Endodermal cell (in vitro differentiated cells): ENCODE data around the gene CTNNA1. TPM values are rescaled to one million over a fixed set of nuclear protein-coding genes. Genes with fewer than 3 reads are reported as not detected.

ENCODE experiments used
- DNase-seq: peaks from one replicate; pipeline ENCODE4 v3.0.0-alpha.2; 2017
- H3K27ac ChIP-seq: 2 replicates; pipeline ENCODE4 v1.5.1; 2013; ENCODE audit warnings: mild to moderate bottlenecking, low read depth, low read length, moderate library complexity
- H3K27me3 ChIP-seq: 2 replicates; pipeline ENCODE4 v1.6.1; 2013; ENCODE audit warnings: mild to moderate bottlenecking, low read length, moderate library complexity; ENCODE audit not compliant: insufficient read depth, control insufficient read depth, poor library complexity, severe bottlenecking
- H3K36me3 ChIP-seq: 2 replicates; pipeline ENCODE4 v1.7.0; 2013; ENCODE audit warnings: mild to moderate bottlenecking, low read length, moderate library complexity; ENCODE audit not compliant: control insufficient read depth, insufficient read depth
- H3K4me1 ChIP-seq: one replicate; pipeline ENCODE4 v1.7.0; 2013; ENCODE audit warnings: low read length; ENCODE audit not compliant: control insufficient read depth, insufficient read depth
- H3K4me3 ChIP-seq: 2 replicates; pipeline ENCODE4 v1.5.1; 2013; ENCODE audit warnings: mild to moderate bottlenecking, low read length, moderate library complexity
- H3K9ac ChIP-seq: 2 replicates; pipeline ENCODE4 v1.6.1; 2013; ENCODE audit warnings: mild to moderate bottlenecking, low read length, moderate library complexity; ENCODE audit not compliant: poor library complexity, severe bottlenecking; ENCODE audit errors: extremely low read depth
- H3K9me3 ChIP-seq: 2 replicates; pipeline ENCODE4 v1.6.1; 2013; ENCODE audit warnings: mild to moderate bottlenecking, low read length, moderate library complexity; ENCODE audit not compliant: control insufficient read depth
- H3K27ac Mint-ChIP-seq: 2 replicates; pipeline ENCODE4 v1.8.0; 2020; ENCODE audit warnings: mixed read lengths
- H3K27me3 Mint-ChIP-seq: 2 replicates; pipeline ENCODE4 v1.8.0; 2021; ENCODE audit warnings: mild to moderate bottlenecking, mixed read lengths; ENCODE audit not compliant: insufficient read depth
- H3K36me3 Mint-ChIP-seq: 2 replicates; pipeline ENCODE4 v1.8.0; 2020; ENCODE audit warnings: low read depth, mixed read lengths
- H3K4me1 Mint-ChIP-seq: 2 replicates; pipeline ENCODE4 v1.8.0; 2020; ENCODE audit warnings: mixed read lengths
- H3K4me3 Mint-ChIP-seq: 2 replicates; pipeline ENCODE4 v1.8.0; 2020; ENCODE audit warnings: mild to moderate bottlenecking, moderate library complexity, mixed read lengths
- H3K9me3 Mint-ChIP-seq: 2 replicates; pipeline ENCODE4 v1.8.0; 2020; ENCODE audit warnings: mild to moderate bottlenecking, mixed read lengths
- WGBS, 2 experiments: methylation state at CpG; one replicate each; pipeline versions ENCODE4 v1.1.5 to v1.1.7; 2013; ENCODE audit warnings: missing lambda C conversion rate in 2 of 2, mixed read lengths in 1 of 2; ENCODE audit not compliant: insufficient coverage in 1 of 2, insufficient read length in 1 of 2; 5-methylcytosine and 5-hydroxymethylcytosine counted together
- total RNA-seq, 2 donors: library from RNA; stranded (reverse); fragmentation: NEBNext Ultra II Directional in 1 of 2; extraction: Animal tissue kit (Norgen Biotek cat#: 25700) in 1 of 2; gene quantifications; 2 replicates in 1 of 2; 3 replicates in 1 of 2; pipeline ENCODE4 v1.2.1, GENCODE V29; 2021
- TF ChIP-seq, protein P1 (sequence below): fragments of 200-600 bp; sonication (generic); conservative IDR thresholded peaks from 2 replicates; pipeline ENCODE4 v1.5.0; 2021; ENCODE audit warnings: antibody characterized with exemption, mild to moderate bottlenecking

Gene CTNNA1
- total RNA-seq, 2 donors from 2014 or later = 298 to 305 TPM

DNA sequence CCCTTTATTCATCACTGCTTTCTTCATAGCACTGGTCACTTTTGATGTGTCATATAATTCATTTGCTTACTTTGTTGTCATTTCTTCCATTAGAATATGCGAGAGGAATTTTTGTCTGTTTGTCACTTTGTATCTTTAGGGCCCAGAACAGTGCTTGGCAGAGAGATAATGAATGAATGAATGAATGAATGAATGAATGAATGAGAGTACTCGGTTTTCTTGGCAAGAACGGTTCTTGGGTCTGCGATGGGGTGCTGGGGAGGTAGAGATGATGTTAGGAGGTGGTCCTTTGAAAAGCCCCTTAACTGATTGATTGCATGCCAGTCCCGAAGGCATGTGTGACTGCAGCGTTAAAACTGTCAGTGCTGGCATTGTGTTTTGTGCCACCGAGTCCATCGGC lies 174.3 kb downstream of the CTNNA1 start:
- Mint-ChIP-seq H3K27me3 (no peaks in the 10 kb centered on the region), H3K27ac (no peak overlapping the region), H3K9me3 (no peaks in the 10 kb centered on the region), H3K4me1 (no peaks in the 10 kb centered on the region), H3K36me3 (peaks cover 70% of the 10 kb centered on the region), H3K4me3 (no peak overlapping the region)
- Histone ChIP-seq H3K4me3 (no peak overlapping the region), H3K9ac (no peak overlapping the region), H3K4me1 (no peaks in the 10 kb centered on the region), H3K9me3 (no peaks in the 10 kb centered on the region), H3K27me3 (no peaks in the 10 kb centered on the region), H3K27ac (peak overlapping the region; percentile 12), H3K36me3 (peaks cover 95% of the 10 kb centered on the region)
- TF ChIP-seq, protein P1, sequence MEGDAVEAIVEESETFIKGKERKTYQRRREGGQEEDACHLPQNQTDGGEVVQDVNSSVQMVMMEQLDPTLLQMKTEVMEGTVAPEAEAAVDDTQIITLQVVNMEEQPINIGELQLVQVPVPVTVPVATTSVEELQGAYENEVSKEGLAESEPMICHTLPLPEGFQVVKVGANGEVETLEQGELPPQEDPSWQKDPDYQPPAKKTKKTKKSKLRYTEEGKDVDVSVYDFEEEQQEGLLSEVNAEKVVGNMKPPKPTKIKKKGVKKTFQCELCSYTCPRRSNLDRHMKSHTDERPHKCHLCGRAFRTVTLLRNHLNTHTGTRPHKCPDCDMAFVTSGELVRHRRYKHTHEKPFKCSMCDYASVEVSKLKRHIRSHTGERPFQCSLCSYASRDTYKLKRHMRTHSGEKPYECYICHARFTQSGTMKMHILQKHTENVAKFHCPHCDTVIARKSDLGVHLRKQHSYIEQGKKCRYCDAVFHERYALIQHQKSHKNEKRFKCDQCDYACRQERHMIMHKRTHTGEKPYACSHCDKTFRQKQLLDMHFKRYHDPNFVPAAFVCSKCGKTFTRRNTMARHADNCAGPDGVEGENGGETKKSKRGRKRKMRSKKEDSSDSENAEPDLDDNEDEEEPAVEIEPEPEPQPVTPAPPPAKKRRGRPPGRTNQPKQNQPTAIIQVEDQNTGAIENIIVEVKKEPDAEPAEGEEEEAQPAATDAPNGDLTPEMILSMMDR = no peak
- 94 to 97% methylated on average over 7 to 8 of the region's 8 CpGs for WGBS, 2 experiments
- DNase-seq = peak; percentile 24

DNA sequence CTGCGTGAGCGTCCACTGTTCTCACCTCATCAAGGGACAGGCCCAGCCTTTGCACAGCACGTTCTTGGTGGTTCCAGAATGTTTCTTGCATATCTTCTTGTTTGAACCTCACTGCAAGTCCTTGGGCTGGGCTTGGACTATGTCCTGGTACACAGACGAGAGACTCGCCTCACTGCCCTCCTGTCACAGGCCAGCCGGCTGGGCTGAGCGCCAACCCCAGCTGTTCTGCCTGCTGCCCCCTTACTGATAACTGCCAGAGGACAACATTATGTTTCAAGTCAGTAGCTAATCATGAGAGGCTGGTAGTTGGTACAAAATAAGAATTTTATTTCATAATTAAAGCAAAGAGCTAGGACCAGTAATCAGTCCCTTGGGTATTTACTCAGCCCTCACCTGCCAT lies 174.8 kb downstream of the CTNNA1 start:
- no peaks in the 10 kb centered on the region for H3K4me1 ChIP-seq
- Mint-ChIP-seq H3K4me3 (no peak overlapping the region), H3K9me3 (no peaks in the 10 kb centered on the region), H3K36me3 (peaks cover 75% of the 10 kb centered on the region), H3K27me3 (no peaks in the 10 kb centered on the region), H3K4me1 (no peaks in the 10 kb centered on the region), H3K27ac (no peak overlapping the region)
- no peaks in the 10 kb centered on the region for H3K9me3 ChIP-seq
- H3K36me3 ChIP-seq = peaks cover 95% of the 10 kb centered on the region
- H3K4me3 ChIP-seq = no peak overlapping the region
- no peak for DNase-seq
- no peak overlapping the region for H3K9ac ChIP-seq
- no peaks in the 10 kb centered on the region for H3K27me3 ChIP-seq
- TF ChIP-seq, protein P1 = no peak
- WGBS, 2 experiments = 95 to 99% methylated on average over 7 of the region's 7 CpGs
- H3K27ac ChIP-seq = peak overlapping the region; percentile 12

DNA sequence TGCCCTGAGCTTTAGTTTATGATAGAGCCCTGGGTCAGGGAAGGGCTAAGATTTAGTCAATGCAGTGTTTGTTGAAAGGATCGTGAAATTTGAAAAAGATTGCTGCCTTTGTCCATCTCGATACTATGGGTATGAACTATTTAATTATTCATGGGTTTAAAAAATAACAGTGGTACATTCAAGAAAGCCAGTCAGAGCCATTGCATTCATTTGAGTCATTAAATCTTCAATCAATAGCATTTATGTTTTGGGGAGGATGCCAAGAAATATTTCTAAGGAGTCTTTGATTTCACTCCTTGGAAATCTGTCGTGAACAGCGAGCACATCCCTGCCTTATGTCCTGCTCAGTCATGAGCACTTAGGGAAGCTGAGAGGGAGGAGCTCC lies 176.3 kb downstream of the CTNNA1 start:
- H3K27me3 Mint-ChIP-seq = no peaks in the 10 kb centered on the region
- DNase-seq = no peak
- no peaks in the 10 kb centered on the region for H3K4me1 Mint-ChIP-seq
- H3K4me3 Mint-ChIP-seq = no peak overlapping the region
- H3K9ac ChIP-seq = no peak overlapping the region
- no peak overlapping the region for H3K27ac Mint-ChIP-seq
- 99 to 100% methylated on average over 4 of the region's 4 CpGs for WGBS, 2 experiments
- peak overlapping the region; percentile 3 for H3K27ac ChIP-seq
- TF ChIP-seq, protein P1 = no peak
- no peak overlapping the region for H3K4me3 ChIP-seq
- peaks cover 96% of the 10 kb centered on the region for H3K36me3 ChIP-seq
- no peaks in the 10 kb centered on the region for H3K4me1 ChIP-seq
- H3K9me3 ChIP-seq = no peaks in the 10 kb centered on the region
- H3K27me3 ChIP-seq = no peaks in the 10 kb centered on the region
- peaks cover 77% of the 10 kb centered on the region for H3K36me3 Mint-ChIP-seq
- no peaks in the 10 kb centered on the region for H3K9me3 Mint-ChIP-seq
